Measurements from ENCODE around the gene KCTD1. TPM values are rescaled to one million over a fixed set of nuclear protein-coding genes. Genes with fewer than 3 reads are reported as not detected.

The KCTD1 gene
- total and polyA plus RNA-seq, 2 donors (not counting 1 experiment from before 2014, with no cell fraction given) = 2.3 to 5.0 TPM

DNA sequence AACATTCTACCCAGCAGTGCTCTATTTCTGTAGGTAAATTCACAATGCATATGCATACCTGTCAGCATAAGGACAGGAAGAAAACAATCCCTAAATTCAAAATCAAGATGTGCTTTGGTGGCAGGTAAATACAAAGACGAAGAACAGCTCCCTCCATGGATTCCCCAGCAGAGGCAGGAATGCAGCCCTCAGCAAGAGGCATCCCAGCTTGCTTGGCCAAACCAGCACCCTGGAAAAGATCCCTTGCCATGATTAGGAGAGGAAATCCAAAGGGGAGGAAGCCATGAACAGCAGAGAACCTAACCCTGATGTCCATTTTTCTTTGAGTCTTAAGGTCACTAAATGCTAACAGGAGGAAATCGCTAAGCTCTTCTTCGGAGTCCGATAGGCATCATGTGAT, 91.2 kb downstream of the KCTD1 start:
- H3K36me3 ChIP-seq (replicated peaks in 1 of 2; ENCODE audit: control extremely low read depth in 1 of 2, control insufficient read depth in 1 of 2, extremely low read depth in 1 of 2, insufficient read depth in 2 of 2, low read length in 1 of 2) = no peaks in the 10 kb centered on the region
- no peaks in the 10 kb centered on the region for H3K79me2 ChIP-seq (ENCODE audit: control insufficient read depth, insufficient read depth, low read length)
- Mint-ChIP-seq H3K27ac (no peak overlapping the region), H3K4me1 (peaks cover 2% of the 10 kb centered on the region), H3K9me3 (ENCODE audit: insufficient read depth) (no peaks in the 10 kb centered on the region), H3K27me3 (no peaks in the 10 kb centered on the region), H3K4me3 (no peak overlapping the region)
- H2AFZ ChIP-seq (ENCODE audit: insufficient read depth, low read depth, low read length, poor library complexity, severe bottlenecking) = no peak overlapping the region
- no peak overlapping the region for H3K4me2 ChIP-seq (replicated peaks; ENCODE audit: low read depth, low read length, poor library complexity, severe bottlenecking)
- H3K27ac ChIP-seq (ENCODE audit: low read length in 2 of 2) = no peak overlapping the region
- no peaks in the 10 kb centered on the region for H3K4me1 ChIP-seq (ENCODE audit: control insufficient read depth in 2 of 2, insufficient read depth in 2 of 2, low read length in 2 of 2)
- H3K27me3 ChIP-seq (replicated peaks in 1 of 4; ENCODE audit: control extremely low read depth in 1 of 4, control insufficient read depth in 3 of 4, insufficient read depth in 4 of 4, low read length in 3 of 4) = no peaks in the 10 kb centered on the region
- no peak overlapping the region for H3K9ac ChIP-seq (ENCODE audit: low read length)
- no peak overlapping the region for H3K4me3 ChIP-seq (ENCODE audit: control extremely low read depth in 1 of 5, extremely low read depth in 1 of 5, insufficient read depth in 1 of 5, low read depth in 2 of 5, low read length in 4 of 5)
- CTCF ChIA-PET = no interaction called here
- no peaks in the 10 kb centered on the region for H4K20me1 ChIP-seq (ENCODE audit: control insufficient read depth, insufficient read depth, low read length, poor library complexity, severe bottlenecking)
- TF ChIP-seq EZH2 (IDR thresholded peaks at IDR 0.05; ENCODE audit: borderline replicate concordance, insufficient read depth, low read depth, low read length, poor library complexity, severe bottlenecking) = no peak
- TF ChIP-seq, protein P1, sequence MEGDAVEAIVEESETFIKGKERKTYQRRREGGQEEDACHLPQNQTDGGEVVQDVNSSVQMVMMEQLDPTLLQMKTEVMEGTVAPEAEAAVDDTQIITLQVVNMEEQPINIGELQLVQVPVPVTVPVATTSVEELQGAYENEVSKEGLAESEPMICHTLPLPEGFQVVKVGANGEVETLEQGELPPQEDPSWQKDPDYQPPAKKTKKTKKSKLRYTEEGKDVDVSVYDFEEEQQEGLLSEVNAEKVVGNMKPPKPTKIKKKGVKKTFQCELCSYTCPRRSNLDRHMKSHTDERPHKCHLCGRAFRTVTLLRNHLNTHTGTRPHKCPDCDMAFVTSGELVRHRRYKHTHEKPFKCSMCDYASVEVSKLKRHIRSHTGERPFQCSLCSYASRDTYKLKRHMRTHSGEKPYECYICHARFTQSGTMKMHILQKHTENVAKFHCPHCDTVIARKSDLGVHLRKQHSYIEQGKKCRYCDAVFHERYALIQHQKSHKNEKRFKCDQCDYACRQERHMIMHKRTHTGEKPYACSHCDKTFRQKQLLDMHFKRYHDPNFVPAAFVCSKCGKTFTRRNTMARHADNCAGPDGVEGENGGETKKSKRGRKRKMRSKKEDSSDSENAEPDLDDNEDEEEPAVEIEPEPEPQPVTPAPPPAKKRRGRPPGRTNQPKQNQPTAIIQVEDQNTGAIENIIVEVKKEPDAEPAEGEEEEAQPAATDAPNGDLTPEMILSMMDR (IDR thresholded peaks at IDR 0.05) = no peak
- DNase-seq (no peak), ATAC-seq (ENCODE audit: low read depth) (no peak)
- intact Hi-C loops (cut with micrococcal nuclease) = no loop called here
- WGBS (ENCODE audit: insufficient coverage) = 100% methylated on average over 3 of the region's 4 CpGs
- POLR2A ChIA-PET = no interaction called here
- no peaks in the 10 kb centered on the region for H3K9me3 ChIP-seq (ENCODE audit: control extremely low read depth in 1 of 3, control insufficient read depth in 2 of 3, insufficient read depth in 1 of 3, low read length in 2 of 3)

DNA sequence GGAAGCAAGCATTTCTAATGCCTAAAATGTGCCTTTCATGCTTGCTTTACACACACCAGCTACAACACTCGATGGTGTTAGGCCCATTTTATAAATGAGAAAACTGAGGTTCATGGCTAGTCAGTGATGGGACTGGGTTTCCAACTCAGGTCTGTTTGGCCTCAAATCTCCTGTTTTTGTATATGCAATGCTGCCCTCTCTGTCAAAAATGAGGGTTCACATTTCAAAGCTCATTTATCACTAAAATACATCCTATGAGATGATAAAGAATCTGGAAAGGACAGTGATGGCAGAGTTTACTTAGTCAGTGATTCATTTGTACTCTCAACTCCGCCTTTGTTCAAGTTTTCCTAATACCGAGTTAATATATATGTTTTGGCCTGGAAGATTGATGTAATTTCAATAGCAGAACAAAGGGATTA, 92.3 kb downstream of the KCTD1 start:
- no peak overlapping the region for H3K27ac Mint-ChIP-seq
- intact Hi-C loops (cut with micrococcal nuclease) = no loop called here
- Histone ChIP-seq H3K4me3 (ENCODE audit: control extremely low read depth in 1 of 5, extremely low read depth in 1 of 5, insufficient read depth in 1 of 5, low read depth in 2 of 5, low read length in 4 of 5) (no peak overlapping the region), H4K20me1 (ENCODE audit: control insufficient read depth, insufficient read depth, low read length, poor library complexity, severe bottlenecking) (no peaks in the 10 kb centered on the region), H3K36me3 (replicated peaks in 1 of 2; ENCODE audit: control extremely low read depth in 1 of 2, control insufficient read depth in 1 of 2, extremely low read depth in 1 of 2, insufficient read depth in 2 of 2, low read length in 1 of 2) (no peaks in the 10 kb centered on the region), H2AFZ (ENCODE audit: insufficient read depth, low read depth, low read length, poor library complexity, severe bottlenecking) (no peak overlapping the region), H3K4me2 (replicated peaks; ENCODE audit: low read depth, low read length, poor library complexity, severe bottlenecking) (no peak overlapping the region), H3K4me1 (ENCODE audit: control insufficient read depth in 2 of 2, insufficient read depth in 2 of 2, low read length in 2 of 2) (no peaks in the 10 kb centered on the region), H3K9me3 (ENCODE audit: control extremely low read depth in 1 of 3, control insufficient read depth in 2 of 3, insufficient read depth in 1 of 3, low read length in 2 of 3) (no peaks in the 10 kb centered on the region), H3K79me2 (ENCODE audit: control insufficient read depth, insufficient read depth, low read length) (no peaks in the 10 kb centered on the region), H3K27ac (ENCODE audit: low read length in 2 of 2) (no peak overlapping the region), H3K9ac (ENCODE audit: low read length) (no peak overlapping the region), H3K27me3 (replicated peaks in 1 of 4; ENCODE audit: control extremely low read depth in 1 of 4, control insufficient read depth in 3 of 4, insufficient read depth in 4 of 4, low read length in 3 of 4) (no peaks in the 10 kb centered on the region)
- no peaks in the 10 kb centered on the region for H3K9me3 Mint-ChIP-seq (ENCODE audit: insufficient read depth)
- DNase-seq (no peak), ATAC-seq (ENCODE audit: low read depth) (no peak)
- WGBS (ENCODE audit: insufficient coverage) = no CpG with 5 or more reads among the region's 3 CpGs
- CTCF ChIA-PET = interaction anchor here (1.0 kb wide), 2 partner anchors 70 to 74 kb away, joined by 3 read pairs; no protein-coding TSS in a partner anchor
- TF ChIP-seq, protein P1 (IDR thresholded peaks at IDR 0.05) = no peak
- no peak for TF ChIP-seq EZH2 (IDR thresholded peaks at IDR 0.05; ENCODE audit: borderline replicate concordance, insufficient read depth, low read depth, low read length, poor library complexity, severe bottlenecking)
- POLR2A ChIA-PET = no interaction called here
- H3K4me3 Mint-ChIP-seq = no peak overlapping the region
- H3K4me1 Mint-ChIP-seq = peaks cover 2% of the 10 kb centered on the region
- H3K27me3 Mint-ChIP-seq = no peaks in the 10 kb centered on the region

Data from B cell (primary cell).